Ovary (tissue), 3 donors: ENCODE measurements around the gene EMILIN2.

ENCODE experiments used
- CTCF ChIP-seq, 3 donors: fragments of 450-650 bp in 2 of 3; fragments of 200-600 bp in 1 of 3; IDR thresholded peaks; one replicate each; pipeline versions ENCODE4 v1.5.1 to v1.8.0; 2016 to 2022; ENCODE audit warnings: antibody characterized with exemption in 3 of 3, mild to moderate bottlenecking in 1 of 3
- POLR2A ChIP-seq: fragments of 450-650 bp; IDR thresholded peaks from one replicate; pipeline ENCODE4 v1.6.1; 2017; ENCODE audit warnings: antibody characterized with exemption, mild to moderate bottlenecking, moderate library complexity
- donor health status: DM: no; HTN: no; CAD: no.

- TF ChIP-seq CTCF (IDR thresholded peaks at IDR 0.05) = no peak
- no peak for TF ChIP-seq POLR2A
Measured at GRCh38 chr18:2910751-2911425, 64.1 kb downstream of the EMILIN2 start.
